HUES48 (cell line): ENCODE data around the gene PLXND1.

ENCODE experiments used
- H3K27ac ChIP-seq: one replicate; pipeline ENCODE4 v1.7.0; 2013; ENCODE audit warnings: low read depth, low read length, inconsistent platforms
- H3K27me3 ChIP-seq: 2 replicates; pipeline ENCODE4 v1.6.1; 2013; ENCODE audit warnings: mild to moderate bottlenecking, low read length; ENCODE audit not compliant: control insufficient read depth, insufficient read depth
- H3K36me3 ChIP-seq: 2 replicates; pipeline ENCODE4 v1.6.1; 2013; ENCODE audit warnings: low read length; ENCODE audit not compliant: control insufficient read depth, insufficient read depth
- H3K4me1 ChIP-seq: 2 replicates; pipeline ENCODE4 v1.6.1; 2013; ENCODE audit warnings: mild to moderate bottlenecking, low read length; ENCODE audit not compliant: control insufficient read depth, insufficient read depth
- H3K4me3 ChIP-seq: 2 replicates; pipeline ENCODE4 v1.5.1; 2013; ENCODE audit warnings: mild to moderate bottlenecking, low read depth, low read length
- H3K9ac ChIP-seq: 2 replicates; pipeline ENCODE4 v1.6.1; 2013; ENCODE audit warnings: mild to moderate bottlenecking, low read depth, low read length, moderate library complexity
- H3K9me3 ChIP-seq: 2 replicates; pipeline ENCODE4 v1.6.1; 2013; ENCODE audit warnings: low read length; ENCODE audit not compliant: control insufficient read depth, insufficient read depth

Gene PLXND1

DNA sequence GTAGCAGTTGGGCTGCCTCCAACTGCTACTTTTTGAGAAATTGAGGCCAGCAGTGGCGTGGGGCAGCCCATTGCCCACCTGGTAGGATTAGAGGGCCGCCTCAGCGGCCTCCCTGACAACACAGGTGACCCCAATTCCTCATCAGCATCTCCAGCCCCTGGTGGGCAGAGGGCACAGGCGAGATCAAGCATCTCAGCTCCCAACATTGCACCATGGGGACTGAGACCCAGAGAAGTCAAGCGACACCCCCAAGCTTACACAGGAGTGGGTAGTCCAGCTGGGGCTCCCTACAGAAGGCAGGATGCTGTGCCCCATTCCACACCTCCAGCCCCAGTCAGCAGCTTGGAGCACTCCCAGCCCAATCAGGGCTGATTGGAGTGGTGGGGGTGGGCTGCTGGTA, 63.7 kb downstream of the PLXND1 start:
- H3K27me3 ChIP-seq, result no peaks in the 10 kb centered on the region
- H3K9ac ChIP-seq, result no peak overlapping the region
- no peak overlapping the region for H3K27ac ChIP-seq
- no peaks in the 10 kb centered on the region for H3K9me3 ChIP-seq
- H3K4me1 ChIP-seq, result peaks cover 14% of the 10 kb centered on the region; the same call in 1 of the 2 replicates
- H3K4me3 ChIP-seq, result no peak overlapping the region
- H3K36me3 ChIP-seq, result no peaks in the 10 kb centered on the region

DNA sequence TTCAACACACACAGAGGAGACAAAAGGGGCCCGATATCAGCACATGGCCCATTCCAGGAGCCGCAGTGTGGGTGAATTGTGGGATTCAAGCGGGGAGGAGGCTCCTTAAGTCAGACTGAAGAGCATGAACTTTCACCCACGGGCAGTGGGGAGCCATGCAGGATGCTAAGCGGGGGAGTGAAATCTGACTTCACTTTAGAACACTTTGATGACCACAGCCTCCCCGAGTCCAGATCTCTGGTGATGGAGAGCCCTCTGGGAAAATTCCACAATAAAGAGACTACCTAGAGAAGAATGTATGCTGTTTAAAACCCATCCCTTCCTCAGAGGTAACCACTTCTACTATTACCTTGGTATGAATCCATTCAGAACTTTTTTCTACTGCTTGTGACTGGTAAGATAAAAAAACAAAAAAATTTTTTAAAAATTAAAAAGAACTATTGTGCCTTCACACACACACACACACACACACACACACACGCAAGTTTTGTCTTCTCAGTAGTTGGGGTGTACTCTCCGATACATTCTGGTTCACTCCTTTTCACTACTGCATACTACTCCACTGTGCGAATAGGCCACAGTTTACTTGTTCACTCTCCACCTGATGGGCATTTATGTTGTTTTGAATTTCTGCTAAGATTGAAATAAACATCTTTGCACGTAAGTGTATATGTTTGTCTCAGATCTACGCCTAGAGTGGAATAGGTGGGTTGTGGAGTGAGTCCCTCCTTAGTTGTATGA, 65.5 kb downstream of the PLXND1 start:
- Histone ChIP-seq H3K9me3 (no peaks in the 10 kb centered on the region), H3K27me3 (no peaks in the 10 kb centered on the region), H3K36me3 (no peaks in the 10 kb centered on the region), H3K4me3 (no peak overlapping the region), H3K4me1 (peaks cover 18% of the 10 kb centered on the region), H3K9ac (no peak overlapping the region), H3K27ac (no peak overlapping the region)

DNA sequence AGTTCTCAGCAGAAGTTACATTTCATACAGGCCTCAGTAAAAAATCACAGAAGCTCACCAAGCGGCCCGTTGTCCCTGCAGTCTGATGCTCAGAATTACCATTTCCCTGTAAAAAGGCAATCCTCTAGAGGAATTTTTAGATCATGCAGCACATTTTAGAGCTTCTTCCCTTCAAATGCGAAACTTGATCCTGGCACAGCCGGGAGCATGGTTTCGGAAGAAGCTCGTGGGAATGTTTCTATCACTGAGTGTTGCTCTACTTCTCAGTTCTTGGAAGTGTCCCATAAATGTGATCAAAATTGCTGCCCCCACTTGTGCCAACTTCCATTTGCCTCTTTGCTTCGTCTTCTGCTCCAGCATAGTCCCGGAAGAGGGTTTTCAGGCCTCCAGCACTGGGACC, 67.3 kb downstream of the PLXND1 start:
- no peaks in the 10 kb centered on the region for H3K27me3 ChIP-seq
- H3K27ac ChIP-seq, result no peak overlapping the region
- no peak overlapping the region for H3K9ac ChIP-seq
- H3K4me3 ChIP-seq, result no peak overlapping the region
- H3K9me3 ChIP-seq, result no peaks in the 10 kb centered on the region
- H3K36me3 ChIP-seq, result no peaks in the 10 kb centered on the region
- peaks cover 20% of the 10 kb centered on the region for H3K4me1 ChIP-seq

DNA sequence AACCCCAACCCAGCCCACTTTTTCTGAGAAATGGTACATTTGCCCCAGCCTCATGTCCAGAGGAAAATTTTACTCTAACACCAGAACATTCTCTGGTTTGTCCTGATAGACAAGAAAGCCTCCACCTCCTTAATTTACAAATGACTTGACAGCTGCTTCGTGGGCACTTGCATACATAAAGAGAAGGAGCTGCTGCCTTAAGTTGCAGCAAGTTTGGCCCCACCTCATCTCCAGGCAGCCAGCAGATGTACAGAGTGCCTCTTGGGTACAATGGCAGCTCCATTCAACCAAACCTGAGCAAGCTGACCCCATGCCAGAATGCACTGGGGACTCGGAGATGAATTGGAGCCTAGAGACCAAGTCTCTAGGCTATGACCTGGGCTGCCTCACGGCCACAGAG, 69.7 kb downstream of the PLXND1 start:
- Histone ChIP-seq H3K27me3 (no peaks in the 10 kb centered on the region), H3K27ac (no peak overlapping the region), H3K36me3 (no peaks in the 10 kb centered on the region), H3K4me3 (no peak overlapping the region), H3K4me1 (peaks cover 18% of the 10 kb centered on the region), H3K9me3 (no peaks in the 10 kb centered on the region), H3K9ac (no peak overlapping the region)

DNA sequence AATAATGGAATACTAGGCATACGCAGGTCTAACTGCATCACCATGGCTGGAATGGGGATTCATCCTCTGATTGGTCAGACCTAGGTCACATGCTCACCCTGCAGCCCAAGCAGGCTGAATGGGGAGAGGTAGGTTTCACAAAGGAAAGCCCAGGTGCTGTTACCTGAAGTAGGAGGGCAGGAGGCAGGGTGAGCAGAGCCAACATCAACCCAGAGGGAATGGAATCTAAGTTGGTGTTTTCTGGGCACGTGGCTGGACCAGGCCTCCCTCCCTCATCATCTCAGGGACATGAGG, 70.2 kb downstream of the PLXND1 start:
- Histone ChIP-seq H3K4me3 (no peak overlapping the region), H3K9ac (no peak overlapping the region), H3K36me3 (no peaks in the 10 kb centered on the region), H3K27me3 (no peaks in the 10 kb centered on the region), H3K9me3 (no peaks in the 10 kb centered on the region), H3K27ac (no peak overlapping the region), H3K4me1 (peaks cover 18% of the 10 kb centered on the region)

DNA sequence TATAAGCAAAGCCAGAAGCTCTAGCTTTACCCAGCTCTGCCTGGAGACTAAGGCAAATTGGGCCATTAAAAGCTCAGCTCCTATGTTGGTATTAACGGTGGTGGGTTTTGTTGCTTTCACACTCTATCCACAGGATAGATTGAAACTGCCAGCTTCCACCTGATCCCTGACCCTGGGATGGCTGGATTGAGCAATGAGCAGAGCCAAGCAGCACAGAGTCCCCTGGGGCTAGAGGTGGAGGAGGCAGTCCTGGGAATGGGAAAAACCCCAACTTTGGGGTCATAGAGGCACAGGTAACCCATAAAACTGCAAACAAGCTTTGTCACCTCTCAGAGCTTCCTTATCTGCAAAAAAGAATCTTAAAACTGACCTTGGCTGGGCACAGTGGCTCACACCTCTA, 71.4 kb downstream of the PLXND1 start:
- no peak overlapping the region for H3K9ac ChIP-seq
- no peaks in the 10 kb centered on the region for H3K36me3 ChIP-seq
- no peaks in the 10 kb centered on the region for H3K27me3 ChIP-seq
- peak overlapping the region; percentile 69 for H3K27ac ChIP-seq
- no peaks in the 10 kb centered on the region for H3K9me3 ChIP-seq
- H3K4me3 ChIP-seq, result no peak overlapping the region
- peaks cover 26% of the 10 kb centered on the region for H3K4me1 ChIP-seq

DNA sequence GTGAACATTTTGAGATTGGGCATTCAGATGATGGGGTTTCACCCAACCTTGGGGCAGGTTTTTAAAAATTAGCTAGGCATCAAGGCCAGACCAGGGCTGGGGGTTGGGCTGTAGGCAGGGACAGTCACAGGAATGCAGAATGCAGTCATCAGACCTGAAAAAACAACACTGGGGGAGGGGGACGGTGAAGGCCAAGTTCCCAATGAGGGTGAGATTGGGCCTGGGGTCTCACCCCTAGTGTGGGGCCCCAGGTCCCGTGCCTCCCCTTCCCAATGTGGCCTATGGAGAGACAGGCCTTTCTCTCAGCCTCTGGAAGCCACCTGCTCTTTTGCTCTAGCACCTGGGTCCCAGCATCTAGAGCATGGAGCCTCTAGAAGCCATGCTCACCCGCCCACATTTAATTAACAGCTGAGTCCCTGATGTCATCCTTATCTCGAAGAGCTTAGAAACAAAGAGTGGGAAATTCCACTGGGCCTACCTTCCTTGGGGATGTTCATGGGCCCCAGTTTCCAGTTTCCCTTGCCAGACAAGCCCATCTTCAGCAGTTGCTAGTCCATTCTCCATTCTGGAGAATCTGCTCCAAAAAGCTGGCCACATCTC, 71.9 kb downstream of the PLXND1 start:
- Histone ChIP-seq H3K36me3 (no peaks in the 10 kb centered on the region), H3K9me3 (no peaks in the 10 kb centered on the region), H3K27me3 (no peaks in the 10 kb centered on the region), H3K9ac (no peak overlapping the region), H3K27ac (peak overlapping the region; percentile 69), H3K4me1 (peaks cover 30% of the 10 kb centered on the region), H3K4me3 (no peak overlapping the region)

DNA sequence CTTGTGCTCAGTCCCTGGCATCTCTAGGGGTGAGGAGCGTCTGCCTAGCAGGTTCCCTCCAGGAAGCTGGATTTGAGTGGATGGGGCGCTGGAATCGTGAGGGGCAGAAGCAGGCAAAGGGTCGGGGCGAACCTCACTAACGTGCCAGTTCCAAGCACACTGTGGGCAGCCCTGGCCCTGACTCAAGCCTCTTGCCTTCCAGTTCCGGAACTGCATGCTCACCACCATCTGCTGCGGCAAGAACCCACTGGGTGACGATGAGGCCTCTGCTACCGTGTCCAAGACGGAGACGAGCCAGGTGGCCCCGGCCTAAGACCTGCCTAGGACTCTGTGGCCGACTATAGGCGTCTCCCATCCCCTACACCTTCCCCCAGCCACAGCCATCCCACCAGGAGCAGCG, 73.1 kb downstream of the PLXND1 start:
- peaks cover 22% of the 10 kb centered on the region for H3K4me1 ChIP-seq
- H3K27me3 ChIP-seq, result no peaks in the 10 kb centered on the region
- H3K9me3 ChIP-seq, result no peaks in the 10 kb centered on the region
- no peak overlapping the region for H3K9ac ChIP-seq
- H3K4me3 ChIP-seq, result no peak overlapping the region
- no peak overlapping the region for H3K27ac ChIP-seq
- H3K36me3 ChIP-seq, result no peaks in the 10 kb centered on the region

DNA sequence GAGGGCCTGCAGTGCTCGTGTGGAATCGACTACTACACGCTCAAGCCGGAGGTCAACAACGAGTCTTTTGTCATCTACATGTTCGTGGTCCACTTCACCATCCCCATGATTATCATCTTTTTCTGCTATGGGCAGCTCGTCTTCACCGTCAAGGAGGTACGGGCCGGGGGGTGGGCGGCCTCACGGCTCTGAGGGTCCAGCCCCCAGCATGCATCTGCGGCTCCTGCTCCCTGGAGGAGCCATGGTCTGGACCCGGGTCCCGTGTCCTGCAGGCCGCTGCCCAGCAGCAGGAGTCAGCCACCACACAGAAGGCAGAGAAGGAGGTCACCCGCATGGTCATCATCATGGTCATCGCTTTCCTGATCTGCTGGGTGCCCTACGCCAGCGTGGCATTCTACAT, 74.2 kb downstream of the PLXND1 start:
- Histone ChIP-seq H3K4me3 (no peak overlapping the region), H3K27ac (no peak overlapping the region), H3K36me3 (no peaks in the 10 kb centered on the region), H3K9me3 (no peaks in the 10 kb centered on the region), H3K4me1 (peaks cover 22% of the 10 kb centered on the region), H3K9ac (no peak overlapping the region), H3K27me3 (no peaks in the 10 kb centered on the region)

DNA sequence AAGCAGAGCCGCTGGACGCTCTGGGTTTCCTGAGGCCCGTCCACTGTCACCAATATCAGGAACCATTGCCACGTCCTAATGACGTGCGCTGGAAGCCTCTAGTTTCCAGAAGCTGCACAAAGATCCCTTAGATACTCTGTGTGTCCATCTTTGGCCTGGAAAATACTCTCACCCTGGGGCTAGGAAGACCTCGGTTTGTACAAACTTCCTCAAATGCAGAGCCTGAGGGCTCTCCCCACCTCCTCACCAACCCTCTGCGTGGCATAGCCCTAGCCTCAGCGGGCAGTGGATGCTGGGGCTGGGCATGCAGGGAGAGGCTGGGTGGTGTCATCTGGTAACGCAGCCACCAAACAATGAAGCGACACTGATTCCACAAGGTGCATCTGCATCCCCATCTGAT, 74.8 kb downstream of the PLXND1 start:
- H3K9me3 ChIP-seq, result no peaks in the 10 kb centered on the region
- H3K4me3 ChIP-seq, result no peak overlapping the region
- no peak overlapping the region for H3K27ac ChIP-seq
- H3K36me3 ChIP-seq, result no peaks in the 10 kb centered on the region
- no peaks in the 10 kb centered on the region for H3K27me3 ChIP-seq
- H3K4me1 ChIP-seq, result peaks cover 19% of the 10 kb centered on the region
- no peak overlapping the region for H3K9ac ChIP-seq

DNA sequence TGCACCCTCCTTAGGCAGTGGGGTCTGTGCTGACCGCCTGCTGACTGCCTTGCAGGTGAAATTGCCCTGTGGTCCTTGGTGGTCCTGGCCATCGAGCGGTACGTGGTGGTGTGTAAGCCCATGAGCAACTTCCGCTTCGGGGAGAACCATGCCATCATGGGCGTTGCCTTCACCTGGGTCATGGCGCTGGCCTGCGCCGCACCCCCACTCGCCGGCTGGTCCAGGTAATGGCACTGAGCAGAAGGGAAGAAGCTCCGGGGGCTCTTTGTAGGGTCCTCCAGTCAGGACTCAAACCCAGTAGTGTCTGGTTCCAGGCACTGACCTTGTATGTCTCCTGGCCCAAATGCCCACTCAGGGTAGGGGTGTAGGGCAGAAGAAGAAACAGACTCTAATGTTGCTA, 75.7 kb downstream of the PLXND1 start:
- Histone ChIP-seq H3K27me3 (no peaks in the 10 kb centered on the region), H3K27ac (no peak overlapping the region), H3K4me1 (peaks cover 18% of the 10 kb centered on the region), H3K9me3 (no peaks in the 10 kb centered on the region), H3K4me3 (no peak overlapping the region), H3K9ac (no peak overlapping the region), H3K36me3 (no peaks in the 10 kb centered on the region)
